ENCODE data around the gene EFCAB14. TPM values are rescaled to one million over a fixed set of nuclear protein-coding genes. Genes with fewer than 3 reads are reported as not detected.

The EFCAB14 gene
- total and polyA plus RNA-seq, 9 of the 15 experiments (the other 6 are each of a cell fraction or from before 2014, with no cell fraction given) = 7.3 to 49.0 (median 37.3) TPM

GRCh38 chr1:46719689-46720088 lies 775 bp upstream of the EFCAB14 start (continued):
- no peak for TF ChIP-seq ZNF398 (CRISPR knock-in tag; IDR thresholded peaks at IDR 0.05)
- TF ChIP-seq SAFB2 (IDR thresholded peaks at IDR 0.05; ENCODE audit: borderline replicate concordance, low read depth, low read length, severe bottlenecking) = no peak
- no peak for TF ChIP-seq RBM14 (IDR thresholded peaks at IDR 0.05; ENCODE audit: borderline replicate concordance, insufficient read depth, low read depth, low read length)
- TF ChIP-seq OTX1 (CRISPR knock-in tag; IDR thresholded peaks at IDR 0.05) = 0 out of 2 replicates have a peak, but pooled peaks have one; percentile 31
- TF ChIP-seq GTF2B (IDR thresholded peaks at IDR 0.05; ENCODE audit: extremely low read depth, insufficient read length) = no peak
- no peak for TF ChIP-seq ZNF263 (CRISPR knock-in tag; IDR thresholded peaks at IDR 0.05; ENCODE audit: borderline replicate concordance)
- no peak for TF ChIP-seq ZBTB26 (CRISPR knock-in tag; IDR thresholded peaks at IDR 0.05)
- TF ChIP-seq ZFPM2 (CRISPR knock-in tag; IDR thresholded peaks at IDR 0.05) = no peak
- no peak for TF ChIP-seq SP2 (IDR thresholded peaks at IDR 0.05; ENCODE audit: extremely low read depth, low read depth, low read length, poor library complexity, severe bottlenecking)
- TF ChIP-seq EWSR1 (IDR thresholded peaks at IDR 0.05; ENCODE audit: borderline replicate concordance, low read depth, partially characterized antibody) = no peak
- TF ChIP-seq MLX (CRISPR knock-in tag; conservative IDR thresholded peaks at IDR 0.05) = no peak
- no peak for TF ChIP-seq ZSCAN29 (IDR thresholded peaks at IDR 0.05)
- peak; percentile 55 to 58; a peak in 3 of 4 replicates for TF ChIP-seq KDM1A (IDR thresholded peaks at IDR 0.05)
- TF ChIP-seq ZNF79 (CRISPR knock-in tag; IDR thresholded peaks at IDR 0.05; ENCODE audit: low read depth) = no peak
- no peak for TF ChIP-seq DMBX1 (CRISPR knock-in tag; IDR thresholded peaks at IDR 0.05; ENCODE audit: borderline replicate concordance)
- no peak for TF ChIP-seq CREM (IDR thresholded peaks at IDR 0.05; ENCODE audit: low read depth)
- no peak for TF ChIP-seq ZNF316 (IDR thresholded peaks at IDR 0.05)
- no peak for TF ChIP-seq DLX4 (CRISPR knock-in tag; IDR thresholded peaks at IDR 0.05)
- TF ChIP-seq NCOA2 (IDR thresholded peaks at IDR 0.05; ENCODE audit: partially characterized antibody in 2 of 2) = no peak
- TF ChIP-seq SMARCE1 (IDR thresholded peaks at IDR 0.05) = peak; percentile 47
- TF ChIP-seq BDP1 (IDR thresholded peaks at IDR 0.05; ENCODE audit: insufficient read depth, insufficient read length) = no peak
- no peak for TF ChIP-seq JUNB (CRISPR knock-in tag; conservative IDR thresholded peaks at IDR 0.05)
- TF ChIP-seq SNRNP70 (optimal IDR thresholded peaks at IDR 0.05; ENCODE audit: low read depth, low read length) = no peak
- TF ChIP-seq NR2F6 (CRISPR knock-in tag; IDR thresholded peaks at IDR 0.05) = no peak

Measured in K562 (cell line).